Testis (tissue), 2 donors: ENCODE results near the gene DPRX.

Source experiments
- POLR2A ChIP-seq: fragments of 450-650 bp; IDR thresholded peaks from one replicate; pipeline ENCODE4 v1.6.1; 2017; ENCODE audit warnings: antibody characterized with exemption, mild to moderate bottlenecking, moderate library complexity
- TF ChIP-seq, protein P1 (sequence below), 3 experiments: fragments of 450-650 bp in 2 of 3; fragments of 200-600 bp in 1 of 3; sonication (generic) in 1 of 3; IDR thresholded peaks; one replicate each; pipeline ENCODE4 v1.5.1; 2016 to 2019; ENCODE audit warnings: antibody characterized with exemption in 3 of 3, mild to moderate bottlenecking in 2 of 3, moderate library complexity in 1 of 3

DNA sequence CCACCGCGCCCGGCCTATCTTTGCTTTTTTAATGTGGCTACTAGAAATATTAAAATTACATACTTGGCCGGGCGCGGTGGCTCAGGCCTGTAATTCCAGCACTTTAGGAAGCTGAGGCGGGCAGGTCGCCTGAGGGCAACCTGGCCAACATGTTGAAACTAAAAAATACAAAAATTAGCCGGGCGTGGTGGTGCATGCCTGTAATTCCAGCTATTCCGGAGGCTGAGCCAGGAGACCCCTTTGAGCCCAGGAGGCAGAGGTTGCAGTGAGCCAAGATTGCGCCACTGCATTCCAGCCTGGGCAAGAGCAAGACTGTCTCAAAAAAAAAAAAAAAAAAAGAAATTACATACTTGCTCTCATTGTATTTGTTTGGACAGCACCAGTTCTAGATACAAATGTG is 34.8 kb upstream of the DPRX start:
- TF ChIP-seq, protein P1, sequence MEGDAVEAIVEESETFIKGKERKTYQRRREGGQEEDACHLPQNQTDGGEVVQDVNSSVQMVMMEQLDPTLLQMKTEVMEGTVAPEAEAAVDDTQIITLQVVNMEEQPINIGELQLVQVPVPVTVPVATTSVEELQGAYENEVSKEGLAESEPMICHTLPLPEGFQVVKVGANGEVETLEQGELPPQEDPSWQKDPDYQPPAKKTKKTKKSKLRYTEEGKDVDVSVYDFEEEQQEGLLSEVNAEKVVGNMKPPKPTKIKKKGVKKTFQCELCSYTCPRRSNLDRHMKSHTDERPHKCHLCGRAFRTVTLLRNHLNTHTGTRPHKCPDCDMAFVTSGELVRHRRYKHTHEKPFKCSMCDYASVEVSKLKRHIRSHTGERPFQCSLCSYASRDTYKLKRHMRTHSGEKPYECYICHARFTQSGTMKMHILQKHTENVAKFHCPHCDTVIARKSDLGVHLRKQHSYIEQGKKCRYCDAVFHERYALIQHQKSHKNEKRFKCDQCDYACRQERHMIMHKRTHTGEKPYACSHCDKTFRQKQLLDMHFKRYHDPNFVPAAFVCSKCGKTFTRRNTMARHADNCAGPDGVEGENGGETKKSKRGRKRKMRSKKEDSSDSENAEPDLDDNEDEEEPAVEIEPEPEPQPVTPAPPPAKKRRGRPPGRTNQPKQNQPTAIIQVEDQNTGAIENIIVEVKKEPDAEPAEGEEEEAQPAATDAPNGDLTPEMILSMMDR (IDR thresholded peaks at IDR 0.05) = no peak
- no peak for TF ChIP-seq POLR2A
